Myocyte (in vitro differentiated cells): Measurements from ENCODE around the gene HOXC6. TPM values are rescaled to one million over a fixed set of nuclear protein-coding genes. Genes with fewer than 3 reads are reported as not detected.

Source experiments
- DNase-seq: peaks from one replicate; pipeline ENCODE4 v3.0.0-alpha.2; 2012; ENCODE audit warnings: low read depth
- polyA plus RNA-seq: library from polyadenylated mRNA; unstranded; fragments of >200 nt; gene quantifications from one replicate; pipeline ENCODE4 v1.2.1, GENCODE V29; 2012; ENCODE audit warnings: missing spikeins
- total RNA-seq: library from RNA; depleted of rRNA; stranded (reverse); fragments of >200 nt; gene quantifications from 2 replicates; pipeline ENCODE4 v1.2.3, GENCODE V29; 2014

The HOXC6 gene
- total RNA-seq, result 1.6 and 2.3 TPM in 2 replicates
- polyA plus RNA-seq, result 21.8 TPM

DNA sequence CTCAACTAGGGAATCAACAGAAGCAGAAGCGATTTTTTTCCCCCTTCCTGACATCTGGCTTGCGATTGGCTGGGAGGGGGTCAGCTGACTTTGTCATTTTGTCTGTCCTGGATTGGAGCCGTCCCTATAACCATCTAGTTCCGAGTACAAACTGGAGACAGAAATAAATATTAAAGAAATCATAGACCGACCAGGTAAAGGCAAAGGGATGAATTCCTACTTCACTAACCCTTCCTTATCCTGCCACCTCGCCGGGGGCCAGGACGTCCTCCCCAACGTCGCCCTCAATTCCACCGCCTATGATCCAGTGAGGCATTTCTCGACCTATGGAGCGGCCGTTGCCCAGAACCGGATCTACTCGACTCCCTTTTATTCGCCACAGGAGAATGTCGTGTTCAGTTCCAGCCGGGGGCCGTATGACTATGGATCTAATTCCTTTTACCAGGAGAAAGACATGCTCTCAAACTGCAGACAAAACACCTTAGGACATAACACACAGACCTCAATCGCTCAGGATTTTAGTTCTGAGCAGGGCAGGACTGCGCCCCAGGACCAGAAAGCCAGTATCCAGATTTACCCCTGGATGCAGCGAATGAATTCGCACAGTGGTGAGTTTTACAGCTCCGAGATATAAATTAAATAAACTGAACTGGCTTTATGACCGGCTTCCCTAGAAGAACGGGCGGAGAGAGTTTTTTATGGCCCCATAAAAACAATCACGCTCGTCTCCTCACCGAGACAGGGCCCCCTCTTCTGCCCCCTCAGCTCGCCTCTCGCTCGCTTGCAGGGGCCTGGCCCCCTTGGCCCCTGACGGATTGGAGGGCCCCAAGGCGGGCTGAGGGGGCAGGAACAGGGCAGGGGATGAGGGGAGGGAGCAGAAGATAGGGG, at the start of gene HOXC6:
Gene HOXC6 (plus strand): TSS at position 127 of the 888 bp plus-strand sequence. CDS start 82 bp downstream, at position 209.
- peak; percentile 80 for DNase-seq

DNA sequence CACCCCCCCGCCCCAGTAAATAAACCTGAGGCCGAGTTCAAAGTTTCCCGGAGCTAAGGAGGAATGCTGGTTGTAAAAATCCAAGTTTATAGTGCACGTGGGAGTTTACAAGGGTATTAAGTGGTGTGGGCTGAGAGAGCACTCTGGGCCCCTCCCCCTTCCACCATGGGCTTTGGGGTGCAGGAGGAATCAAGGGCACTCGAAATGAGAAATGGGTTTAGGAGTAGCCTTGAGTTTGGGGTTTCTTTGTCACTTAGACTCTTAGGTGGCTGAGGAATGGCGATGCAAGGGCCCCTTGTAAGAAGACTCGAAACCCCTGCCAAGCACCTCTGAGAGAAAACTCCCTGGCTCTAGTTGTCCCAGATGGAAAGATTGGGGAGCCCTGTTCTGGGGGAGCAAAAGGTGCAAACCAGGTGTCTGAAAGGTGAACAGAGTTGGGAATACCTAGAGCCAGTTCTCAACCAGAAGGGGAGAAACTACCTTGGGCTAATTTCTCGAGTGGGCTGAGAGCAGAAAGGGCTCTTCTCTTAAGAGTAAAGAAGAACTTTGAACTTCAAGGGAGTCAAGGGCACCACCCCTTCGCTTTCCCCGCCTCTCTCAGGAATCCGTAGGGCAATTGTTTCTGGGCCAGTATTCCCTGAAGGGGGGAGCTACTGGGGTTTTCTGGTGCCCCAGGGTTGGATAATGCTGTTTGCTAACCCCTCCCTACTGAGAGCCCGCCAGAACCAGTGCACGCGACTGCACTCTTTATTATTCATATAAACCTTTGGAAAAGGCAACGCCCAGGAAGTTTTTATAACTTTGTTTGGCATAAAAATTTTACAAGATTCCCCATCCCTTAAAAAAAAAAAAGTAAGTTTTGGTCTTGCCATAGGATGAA, 49.5 kb upstream of the HOXC6 start:
- DNase-seq, result no peak

DNA sequence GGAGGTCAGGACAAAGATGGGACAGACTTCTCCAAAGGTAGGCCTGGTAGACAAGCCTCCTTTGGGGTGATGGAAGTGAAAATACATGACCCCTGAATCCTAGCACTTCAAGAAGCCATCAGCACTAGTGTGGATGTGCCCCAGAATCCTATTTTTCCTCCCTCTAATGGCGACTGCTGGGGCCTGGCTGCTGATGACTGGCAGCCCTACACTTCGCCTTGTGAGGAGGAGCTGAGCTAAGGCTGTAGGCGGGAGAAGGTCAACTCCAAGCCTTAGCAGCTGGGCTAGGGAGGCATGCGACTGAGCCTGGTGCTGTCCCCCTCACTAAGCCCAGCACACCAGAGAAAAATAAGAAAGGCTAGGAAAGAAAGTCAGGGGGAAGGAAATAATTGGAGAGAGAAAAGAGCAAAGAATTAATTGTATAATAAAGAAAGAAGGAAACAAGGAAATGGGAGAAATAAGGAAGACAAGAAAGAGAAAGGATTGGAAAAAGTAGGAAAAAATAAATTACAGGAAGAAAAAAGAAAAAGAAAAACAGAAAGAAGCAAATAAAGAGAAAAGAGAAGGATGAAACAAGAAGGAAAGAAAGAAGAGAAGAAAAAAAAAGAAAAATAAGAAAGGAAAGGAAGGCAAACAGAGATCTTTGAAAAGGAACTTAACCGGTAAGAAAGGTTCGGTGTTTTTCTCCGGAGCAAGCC, 48.0 kb upstream of the HOXC6 start:
- DNase-seq, result no peak

DNA sequence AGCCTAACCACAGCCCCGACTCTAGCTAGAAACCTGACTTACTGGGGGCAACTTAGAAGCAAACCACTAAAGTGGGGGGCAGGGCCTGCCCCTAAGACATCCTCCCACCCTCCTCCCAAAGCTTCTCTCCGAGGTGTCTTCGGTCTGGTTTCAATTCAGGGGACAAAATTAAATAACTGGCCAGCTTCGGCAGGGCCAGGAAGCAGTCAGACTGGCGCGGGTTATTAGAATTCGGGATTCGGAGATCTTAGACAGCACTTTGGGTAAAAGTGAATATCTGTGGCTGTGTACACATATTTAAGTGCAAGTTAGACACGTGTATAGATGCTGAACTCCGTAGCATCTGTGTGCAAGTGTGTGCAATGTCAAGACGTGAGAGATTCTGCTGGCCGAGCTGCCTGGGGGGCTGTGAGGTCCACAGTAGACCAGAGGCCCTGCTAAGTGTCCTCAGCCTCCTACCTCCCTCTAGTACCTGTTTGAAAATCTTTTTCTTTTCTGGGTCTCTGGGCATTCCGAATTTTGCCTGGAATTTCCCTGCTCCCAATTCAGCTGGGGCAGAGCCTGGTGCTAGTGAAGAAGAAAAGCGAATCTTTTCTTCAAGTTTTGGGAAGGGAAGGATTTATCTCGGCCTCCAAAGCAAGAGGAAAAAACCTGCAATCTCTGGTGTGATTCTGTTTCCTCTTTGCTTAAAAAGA, 47.3 kb upstream of the HOXC6 start:
- no peak for DNase-seq

DNA sequence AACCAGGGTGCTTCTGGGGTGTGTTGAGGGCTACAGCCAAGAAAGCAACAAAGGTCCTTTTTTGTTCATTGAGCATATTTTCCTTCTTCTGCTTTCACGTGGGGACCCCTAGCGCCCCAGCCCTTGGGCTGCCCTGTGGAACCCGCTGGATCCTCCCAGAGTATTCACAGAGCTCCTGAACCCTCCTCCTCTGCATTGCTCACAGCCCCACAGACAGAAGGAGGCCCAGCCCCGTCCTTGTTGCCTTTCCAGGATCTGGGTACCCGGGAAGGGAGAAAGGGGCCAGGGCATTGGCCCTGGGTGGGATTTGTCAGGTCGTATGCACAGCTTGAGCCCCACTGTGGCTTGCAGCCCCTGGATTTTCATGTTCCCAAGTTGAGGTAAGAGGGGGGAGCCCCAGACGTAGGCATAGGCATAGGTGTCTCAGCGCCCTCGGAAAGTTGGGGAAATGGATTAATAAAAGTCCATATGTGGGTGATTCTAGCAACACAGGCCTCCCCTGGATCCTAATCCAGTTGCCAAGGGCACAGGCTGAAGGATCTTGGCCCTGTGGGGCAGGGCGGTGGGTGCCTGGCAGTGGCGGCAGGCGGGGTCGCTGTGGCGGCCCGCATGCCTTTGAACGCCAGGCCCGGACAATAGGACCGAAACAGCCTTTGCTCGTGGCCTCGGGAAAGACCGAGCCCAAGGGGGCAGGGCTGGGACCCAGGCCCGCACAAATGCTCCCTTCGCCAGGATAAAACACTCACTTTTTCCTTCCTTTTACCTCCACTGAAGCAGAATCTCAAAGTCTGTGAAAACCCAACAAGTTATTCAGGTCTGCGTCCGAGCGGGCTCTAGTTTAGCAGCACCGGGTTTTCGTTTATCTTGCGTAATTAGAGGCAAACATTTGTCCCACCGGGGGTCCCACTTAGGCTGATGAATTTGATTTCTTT, 46.3 kb upstream of the HOXC6 start:
- DNase-seq, result no peak

DNA sequence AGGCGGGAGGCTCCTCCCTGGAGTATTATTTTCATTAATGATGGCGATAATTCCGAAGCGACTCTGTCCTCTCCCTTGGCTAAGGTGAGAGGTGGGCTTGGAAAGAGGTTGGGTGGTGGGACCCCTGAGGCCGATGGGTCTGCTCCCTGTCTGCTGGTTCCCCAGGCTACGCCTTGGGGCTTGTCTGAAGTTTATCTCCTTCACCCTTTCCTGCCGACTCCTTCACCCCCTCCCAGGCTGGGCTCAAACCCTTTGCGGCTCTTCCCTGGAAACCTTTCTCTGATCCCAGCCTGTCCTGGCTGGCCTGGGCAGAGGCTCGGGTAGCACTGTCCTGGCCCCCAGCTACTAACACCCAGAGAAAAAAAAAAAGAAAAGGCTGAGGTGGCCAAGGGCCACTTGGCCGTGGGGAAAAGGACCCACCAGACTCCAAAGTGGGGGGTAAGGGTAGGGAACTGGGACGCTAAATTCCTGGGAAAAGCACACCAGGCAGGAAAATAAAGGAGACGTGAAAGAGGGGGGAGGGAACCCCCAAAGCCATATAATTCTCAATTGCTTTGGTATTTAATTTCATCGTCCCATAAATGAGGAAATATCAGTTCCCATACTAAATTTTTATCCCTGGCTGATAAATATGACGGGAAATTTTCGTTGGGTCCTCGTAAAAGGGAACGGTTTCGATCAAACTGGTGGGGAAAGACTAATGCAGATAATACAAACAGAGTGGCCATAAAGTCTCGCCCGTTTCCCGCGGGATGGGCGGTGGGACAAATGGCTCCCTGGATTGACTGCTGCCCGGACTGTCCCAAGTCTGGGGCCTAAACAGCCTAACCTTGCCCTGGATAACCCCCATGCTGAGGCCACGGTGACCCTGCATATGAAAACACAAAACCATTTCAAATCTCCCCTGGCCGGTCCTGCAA, 45.3 kb upstream of the HOXC6 start:
- no peak for DNase-seq

DNA sequence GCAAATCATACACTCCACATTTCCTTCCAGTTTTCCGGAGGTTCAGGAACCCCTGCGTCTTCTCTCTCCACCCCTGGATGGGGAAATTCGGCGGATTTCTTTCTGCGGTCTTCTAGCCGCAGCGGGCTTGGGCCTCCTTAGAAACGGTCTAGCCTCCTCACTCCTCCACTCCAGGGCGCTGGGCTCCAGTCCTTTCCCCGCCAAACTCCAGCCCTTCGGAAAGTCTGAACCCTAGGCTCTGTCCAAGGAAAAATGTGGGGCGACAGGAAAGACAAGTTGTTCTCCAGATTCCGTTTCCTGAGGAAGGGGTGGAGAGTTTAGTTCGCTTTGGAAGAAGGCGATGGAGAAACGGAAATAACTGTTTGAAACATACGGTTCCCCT, 44.7 kb upstream of the HOXC6 start:
- no peak for DNase-seq

DNA sequence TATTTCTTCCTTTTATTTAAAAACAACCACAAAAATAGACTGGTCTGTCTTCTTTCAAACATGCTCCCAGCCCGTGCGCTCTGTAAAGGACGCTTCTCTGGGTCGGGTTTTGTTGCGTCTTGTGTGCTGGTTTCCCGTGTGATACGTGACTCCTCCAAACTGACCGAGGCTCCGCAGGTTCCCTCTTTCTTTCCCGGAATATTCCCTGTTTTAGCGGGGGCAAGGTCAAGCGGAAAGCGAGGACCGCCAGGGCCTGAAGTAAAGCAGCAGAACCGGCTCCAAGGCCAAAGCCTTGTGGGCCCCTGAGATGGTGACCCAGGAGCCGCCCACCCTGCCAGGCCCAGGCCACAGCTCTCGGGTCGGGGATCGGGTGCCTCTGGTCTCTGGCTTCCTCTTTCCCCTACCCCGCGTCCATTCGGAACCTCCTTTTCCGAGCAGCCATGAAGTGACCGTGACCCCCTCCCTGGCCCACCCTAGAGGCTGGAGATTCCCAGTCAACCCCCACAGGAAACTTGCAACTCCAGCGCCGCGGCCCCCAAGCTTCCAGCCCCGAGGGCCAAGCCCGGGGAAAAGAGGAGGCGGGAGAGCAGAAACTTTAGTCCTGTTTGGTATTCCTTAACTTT, 44.2 kb upstream of the HOXC6 start:
- DNase-seq, result no peak

DNA sequence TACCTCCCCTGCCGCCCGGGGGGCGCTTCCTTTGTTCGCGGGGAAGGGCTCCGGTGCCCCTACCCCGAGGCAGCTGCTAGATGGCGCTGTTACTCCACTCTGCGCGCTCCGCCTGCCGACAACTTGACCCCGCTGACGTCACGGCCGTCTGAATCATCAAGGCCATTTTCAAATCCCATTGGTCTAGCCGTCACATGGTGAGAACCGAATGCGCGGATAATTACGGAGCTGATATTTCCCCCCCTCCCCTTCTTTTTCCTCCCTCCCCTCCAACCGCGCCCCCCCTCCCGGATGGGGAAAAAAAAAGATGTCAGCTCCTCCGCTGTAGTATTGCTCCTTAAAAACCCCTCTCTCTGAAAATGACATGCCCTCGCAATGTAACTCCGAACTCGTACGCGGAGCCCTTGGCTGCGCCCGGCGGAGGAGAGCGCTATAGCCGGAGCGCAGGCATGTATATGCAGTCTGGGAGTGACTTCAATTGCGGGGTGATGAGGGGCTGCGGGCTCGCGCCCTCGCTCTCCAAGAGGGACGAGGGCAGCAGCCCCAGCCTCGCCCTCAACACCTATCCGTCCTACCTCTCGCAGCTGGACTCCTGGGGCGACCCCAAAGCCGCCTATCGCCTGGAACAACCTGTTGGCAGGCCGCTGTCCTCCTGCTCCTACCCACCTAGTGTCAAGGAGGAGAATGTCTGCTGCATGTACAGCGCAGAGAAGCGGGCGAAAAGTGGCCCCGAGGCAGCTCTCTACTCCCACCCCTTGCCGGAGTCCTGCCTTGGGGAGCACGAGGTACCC, 43.1 kb upstream of the HOXC6 start, which contains the start of gene HOXC10:
Gene HOXC10 (plus strand): TSS at position 246 of the 791 bp plus-strand sequence. CDS start 114 bp downstream, at position 360.
- peak; percentile 97 for DNase-seq

DNA sequence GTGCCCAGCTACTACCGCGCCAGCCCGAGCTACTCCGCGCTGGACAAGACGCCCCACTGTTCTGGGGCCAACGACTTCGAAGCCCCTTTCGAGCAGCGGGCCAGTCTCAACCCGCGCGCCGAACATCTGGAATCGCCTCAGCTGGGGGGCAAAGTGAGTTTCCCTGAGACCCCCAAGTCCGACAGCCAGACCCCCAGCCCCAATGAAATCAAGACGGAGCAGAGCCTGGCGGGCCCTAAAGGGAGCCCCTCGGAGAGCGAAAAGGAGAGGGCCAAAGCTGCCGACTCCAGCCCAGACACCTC, 42.6 kb upstream of the HOXC6 start:
- DNase-seq, result no peak

DNA sequence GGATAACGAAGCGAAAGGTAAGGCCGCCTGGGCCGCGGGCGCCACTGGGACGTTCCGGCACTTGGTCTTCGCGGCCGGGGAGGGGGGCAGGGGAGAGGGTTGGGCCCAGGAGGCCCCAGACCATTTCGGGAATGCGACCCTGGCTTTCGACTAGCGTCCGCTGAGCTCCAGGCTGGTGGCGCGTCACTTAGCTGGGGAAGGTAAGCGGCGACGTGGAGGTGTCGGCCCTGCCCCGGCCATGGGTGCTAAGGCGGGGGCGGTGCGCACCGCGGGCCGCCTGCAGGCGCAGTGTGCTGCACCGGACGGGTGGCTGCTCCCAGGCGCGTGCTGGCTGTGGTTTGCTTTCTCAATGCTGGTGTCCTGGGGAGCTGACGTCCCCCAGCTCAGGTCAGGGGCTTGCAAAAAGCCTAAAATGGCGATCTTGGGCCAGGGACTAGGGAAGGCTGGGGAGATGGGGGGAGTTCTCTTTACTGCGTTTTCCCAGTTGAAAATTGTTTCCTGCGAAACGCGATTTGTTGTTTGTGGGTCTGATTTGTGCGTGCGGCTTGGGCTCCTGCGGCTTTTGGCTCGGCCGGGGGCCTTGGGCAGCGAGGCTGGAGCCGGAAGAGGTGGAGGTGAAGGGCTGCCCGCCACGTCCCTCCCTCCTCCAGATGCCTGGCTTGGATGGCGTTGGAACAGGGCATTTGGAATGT, 42.1 kb upstream of the HOXC6 start:
- DNase-seq, result no peak

DNA sequence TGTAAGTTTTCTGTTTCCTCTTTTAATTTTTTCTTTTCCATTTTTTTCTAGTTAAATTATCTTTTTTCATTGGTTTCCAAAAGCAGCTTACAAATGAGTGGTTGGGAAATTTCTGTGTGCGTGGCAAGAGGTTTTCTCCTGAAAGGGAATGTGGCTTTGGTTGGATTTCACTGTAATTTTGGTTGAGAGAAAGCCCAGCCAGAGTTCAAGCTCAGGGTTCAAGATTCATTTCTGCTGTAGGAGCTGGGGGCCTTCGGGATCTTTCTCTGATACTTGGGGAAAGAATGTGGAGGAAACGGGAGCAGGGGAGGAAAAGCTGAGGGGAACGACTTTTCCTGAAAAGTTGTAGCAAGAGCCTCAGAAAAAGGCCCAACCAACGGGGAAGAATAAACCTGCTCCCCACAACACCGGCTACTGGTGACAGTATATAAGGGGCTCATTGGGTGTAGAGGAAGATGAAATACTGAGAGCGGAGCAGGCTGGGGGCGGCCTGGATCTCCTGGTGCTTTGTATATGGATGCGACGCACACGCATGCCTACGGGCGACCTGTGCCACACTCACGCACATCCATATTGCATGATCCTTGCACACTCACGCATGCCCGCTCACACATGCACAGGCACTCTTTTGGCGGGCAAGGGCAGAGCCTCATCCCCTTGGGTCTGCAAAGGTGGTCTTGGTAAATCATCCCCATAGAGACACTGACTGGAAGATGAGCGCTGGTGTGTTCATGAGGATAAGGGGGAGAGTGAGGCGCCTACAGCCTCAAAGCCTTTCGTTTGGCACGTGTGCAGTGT, 41.4 kb upstream of the HOXC6 start:
- no peak for DNase-seq

DNA sequence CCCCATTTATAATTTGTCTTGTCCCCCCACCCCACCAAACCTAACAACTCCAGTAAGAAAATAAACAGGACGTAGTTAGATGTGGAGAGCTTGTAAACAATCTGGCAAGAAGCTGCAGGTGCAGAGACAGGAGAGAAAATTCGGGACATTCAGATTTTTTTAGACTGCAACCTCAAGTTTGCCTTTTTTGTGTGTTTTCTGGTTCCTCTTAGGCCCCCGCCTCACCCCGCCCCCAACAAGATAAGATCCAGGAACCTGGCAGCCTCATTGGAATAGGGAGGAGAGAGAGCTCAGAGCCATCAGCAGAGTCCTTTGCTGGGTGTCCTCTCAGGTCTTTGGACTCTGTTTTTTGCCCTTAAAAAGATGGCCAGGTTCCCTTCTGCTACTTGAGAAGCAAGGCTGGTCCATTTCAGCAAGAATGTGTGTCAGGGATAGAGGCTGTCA, 40.4 kb upstream of the HOXC6 start:
- DNase-seq, result no peak

DNA sequence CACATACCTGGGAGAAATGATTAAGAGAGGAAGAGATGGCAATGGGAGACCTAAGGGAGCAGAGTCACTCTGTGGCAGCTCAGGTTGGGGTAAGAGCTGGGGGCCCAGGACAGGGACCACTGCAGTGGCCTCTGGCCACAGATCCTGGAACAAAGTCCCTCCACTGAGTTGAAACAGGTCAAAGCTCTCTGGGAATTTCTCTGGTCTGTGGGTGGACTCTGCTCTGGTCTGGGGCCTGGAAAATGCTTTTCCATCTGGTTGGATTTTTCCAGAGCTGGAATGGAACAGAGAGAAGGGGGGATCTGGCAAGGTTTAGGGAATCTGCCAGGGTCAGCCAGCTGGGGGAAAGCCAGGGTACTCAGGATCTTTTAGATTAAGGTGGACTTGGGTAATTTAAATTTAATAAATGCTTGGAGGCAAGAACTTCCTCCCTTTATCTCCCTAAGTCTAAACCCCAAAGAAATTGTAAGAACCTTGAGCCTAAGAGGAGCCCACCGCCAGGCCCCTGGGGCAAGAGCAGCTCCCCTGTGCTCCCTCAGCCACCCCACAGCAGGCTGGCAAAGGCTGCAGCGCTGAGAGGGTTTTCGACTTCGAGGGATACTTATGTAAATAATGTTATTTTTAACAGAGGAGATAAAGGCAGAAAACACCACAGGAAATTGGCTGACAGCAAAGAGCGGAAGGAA, 39.6 kb upstream of the HOXC6 start:
- no peak for DNase-seq
